ENCODE results near the gene TAP1.

GRCh38 chr6:32836873-32837272 lies 16.6 kb downstream of the TAP1 start:
- TF ChIP-seq EZH2 (IDR thresholded peaks at IDR 0.05) (no peak), POLR2AphosphoS5 (IDR thresholded peaks at IDR 0.05; ENCODE audit: borderline replicate concordance, low read depth, low read length) (no peak), FOXP2 (optimal IDR thresholded peaks at IDR 0.05; ENCODE audit: control extremely low read depth, extremely low read length, insufficient read depth) (no peak)
